Activated CD8-positive, alpha-beta memory T cell treated with anti-CD3 and anti-CD28 coated beads for 48 hours (primary cell): ENCODE measurements around the gene ACYP2.
"Not testable (repeated sequence)": the region's sequence is repeated elsewhere in the genome, so short reads cannot be mapped to it uniquely, and the experiment has no call there.

Source experiments
- DNase-seq, 3 experiments: peaks; one replicate each; pipeline ENCODE4 v3.0.0-alpha.2; 2020; ENCODE audit warnings: low read depth in 2 of 3, low spot score in 2 of 3

ACYP2 gene

GRCh38 chr2:54262015-54262765 lies 146.8 kb downstream of the ACYP2 start:
- no peak for DNase-seq

DNA sequence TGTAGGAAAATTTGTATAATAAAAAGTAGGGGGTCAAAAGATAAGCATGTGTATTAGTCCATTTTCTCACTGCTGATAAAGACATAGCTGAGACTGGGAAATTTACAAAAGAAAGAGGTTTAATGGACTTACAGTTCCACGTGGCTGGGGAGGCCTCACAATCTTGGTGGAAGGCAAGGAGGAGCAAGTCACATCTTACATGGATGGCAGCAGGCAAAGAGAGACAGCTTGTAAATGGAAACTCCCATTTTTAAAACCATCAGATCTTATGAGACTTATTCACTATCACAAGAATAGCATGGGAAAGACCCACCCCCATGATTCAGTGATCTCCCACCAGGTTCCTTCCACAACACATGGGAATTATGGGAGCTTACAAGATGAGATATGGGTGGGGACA lies 149.7 kb downstream of the ACYP2 start:
- not testable (repeated sequence) for DNase-seq

- DNase-seq: no peak
Measured at GRCh38 chr2:54267577-54267976, 152.2 kb downstream of the ACYP2 start.

DNA sequence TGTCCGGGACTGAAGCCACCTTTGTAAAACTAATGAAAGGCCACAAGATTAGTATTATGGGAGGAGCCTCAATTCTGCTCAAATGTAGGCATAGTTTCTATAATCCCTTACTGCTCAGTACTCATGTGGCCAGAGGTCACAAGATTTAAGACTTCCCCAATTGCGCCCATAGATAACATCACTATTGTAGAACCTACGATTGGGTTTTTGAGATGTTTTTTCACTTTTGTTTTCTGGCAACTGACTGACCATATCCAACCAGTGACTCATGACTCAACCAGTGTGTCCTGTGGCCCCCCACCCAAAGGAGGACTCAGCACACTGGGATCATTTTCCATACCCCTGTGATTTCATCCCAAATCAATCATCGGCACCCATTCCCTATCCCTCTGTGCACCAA lies 155.8 kb downstream of the ACYP2 start:
- DNase-seq: no peak

DNA sequence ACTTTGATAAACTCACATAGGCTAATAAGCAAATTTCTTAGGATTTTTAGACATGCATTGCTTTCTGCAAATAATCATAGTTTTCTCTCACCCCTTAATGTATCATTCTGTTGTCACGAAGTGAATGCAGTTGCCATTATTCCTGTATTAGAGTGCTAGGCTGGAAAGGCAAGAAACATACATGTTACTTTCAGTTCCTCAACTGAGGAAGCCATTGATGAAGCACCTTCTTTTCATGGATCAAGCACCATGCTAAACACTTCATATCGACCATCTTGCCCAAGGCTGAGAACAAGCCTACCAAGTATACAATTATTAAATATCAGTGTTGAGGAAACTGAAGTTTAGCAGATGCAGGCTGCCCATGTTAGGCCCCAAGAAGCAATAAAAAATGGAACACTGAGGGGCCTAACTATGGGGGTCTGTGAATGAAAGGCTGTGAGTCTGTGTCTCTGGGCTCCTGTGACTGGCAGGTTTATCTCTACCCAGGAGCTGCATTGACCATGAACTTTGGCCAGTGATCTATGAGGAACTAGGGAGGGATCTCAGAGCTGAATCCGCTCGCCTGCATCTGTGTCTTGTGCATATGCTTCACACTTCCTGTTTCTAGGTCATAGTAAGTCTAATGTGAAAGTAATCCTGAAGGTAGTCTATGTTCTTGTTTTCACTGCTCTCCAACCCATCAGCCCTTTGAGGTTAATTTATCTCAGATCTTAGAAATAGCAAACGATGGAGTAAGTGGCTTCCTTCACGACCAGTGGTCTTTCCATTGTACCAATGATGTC lies 156.6 kb downstream of the ACYP2 start:
- no peak for DNase-seq

DNA sequence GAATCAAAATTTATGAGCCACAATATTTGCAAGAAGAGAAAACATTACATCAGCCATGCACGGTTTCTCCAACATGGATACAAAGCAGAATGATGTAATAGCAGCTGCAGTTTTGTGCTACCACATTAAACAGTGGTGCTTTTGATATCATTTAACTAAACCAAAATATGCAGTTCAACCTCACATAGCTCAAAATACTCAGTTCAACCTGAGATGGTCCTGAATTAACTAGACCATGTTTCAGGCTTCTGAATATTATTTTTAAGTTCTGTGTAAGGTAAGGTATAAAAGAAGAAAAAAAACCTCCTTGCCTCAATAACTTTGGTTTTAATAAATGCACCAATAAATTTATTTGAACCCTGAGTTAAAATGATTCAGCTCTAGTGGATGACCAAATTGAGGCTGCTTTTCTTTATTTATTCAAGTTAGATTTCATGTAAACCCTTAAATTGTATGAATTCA lies 159.4 kb downstream of the ACYP2 start:
- DNase-seq: no peak

DNA sequence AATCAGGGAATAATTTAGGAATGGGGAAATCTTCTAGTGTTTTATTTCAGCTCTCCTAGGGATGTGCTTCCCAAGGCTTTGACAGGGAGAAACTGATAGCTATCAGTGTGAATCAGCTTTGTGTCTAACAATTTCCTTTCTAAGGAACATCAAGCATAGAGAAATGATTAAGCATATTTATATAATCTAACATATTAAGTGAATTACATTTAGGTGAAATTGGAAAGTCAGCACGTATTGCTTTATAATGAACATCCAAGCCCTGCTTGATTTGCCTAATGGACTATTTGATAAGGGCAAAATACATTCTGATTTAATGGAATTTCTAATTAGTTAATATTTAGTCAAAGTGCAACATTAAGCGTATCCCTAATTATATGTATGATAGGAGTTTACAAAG lies 160.1 kb downstream of the ACYP2 start:
- no peak for DNase-seq

DNA sequence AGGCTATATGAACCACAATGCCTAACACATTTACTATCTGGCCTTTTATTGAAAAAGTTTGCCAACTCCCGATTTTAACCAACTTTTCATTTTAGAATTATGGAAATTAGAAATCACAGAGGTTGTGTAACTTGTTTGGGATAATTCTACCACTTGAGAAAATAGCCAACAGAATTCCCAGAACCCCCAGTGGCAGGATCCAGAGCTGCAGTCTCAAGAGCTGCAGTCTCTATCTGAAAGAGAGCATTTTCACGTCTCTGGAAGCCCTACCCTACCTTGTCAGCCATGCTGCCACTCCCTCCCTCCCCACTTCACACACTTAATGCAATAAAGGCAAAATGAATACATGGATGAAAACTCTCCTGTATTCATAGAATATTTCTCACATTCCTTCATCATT lies 164.0 kb downstream of the ACYP2 start:
- no peak for DNase-seq

GRCh38 chr2:54284826-54285225 lies 169.4 kb downstream of the ACYP2 start:
- DNase-seq: no peak

DNA sequence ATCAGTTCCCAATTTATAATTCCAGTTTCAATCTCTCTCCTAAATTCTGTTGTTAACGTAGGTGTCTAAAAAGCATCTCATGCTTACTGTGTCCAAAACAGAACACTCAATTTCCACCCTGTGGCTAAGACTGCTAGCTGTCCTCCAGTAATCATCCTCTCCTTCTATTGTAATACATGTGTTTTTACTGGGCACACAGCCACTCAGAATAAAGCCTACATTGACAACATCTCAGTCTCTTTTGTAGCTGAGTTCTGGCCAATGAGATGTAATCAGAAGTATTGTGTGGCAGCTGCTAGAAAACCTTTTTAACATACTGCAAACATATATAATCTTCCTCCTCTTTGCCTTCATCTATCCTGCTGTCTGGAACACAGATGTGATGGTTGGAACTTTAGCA lies 170.0 kb downstream of the ACYP2 start:
- no peak for DNase-seq

- DNase-seq: no peak
Measured at GRCh38 chr2:54287532-54287931, 172.1 kb downstream of the ACYP2 start.

DNA sequence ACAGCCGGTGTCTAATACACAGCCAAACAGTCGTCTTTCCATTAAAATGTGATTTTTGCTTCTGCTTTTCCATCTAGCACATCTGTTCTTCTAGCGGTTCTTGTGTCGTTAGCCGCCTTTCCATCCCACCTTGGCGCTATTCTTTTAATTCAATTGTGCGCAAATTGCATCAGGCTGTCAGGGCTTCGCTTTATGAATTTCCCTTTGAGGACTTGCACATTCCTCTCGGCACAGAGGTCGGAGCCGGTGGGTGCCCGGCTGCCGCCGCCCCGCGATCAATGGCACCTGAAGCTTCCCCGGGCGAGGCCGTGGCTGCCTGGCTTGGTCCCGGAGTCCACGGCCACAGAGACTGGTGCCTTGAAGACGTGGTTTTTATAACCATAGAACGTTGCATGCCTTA lies 174.5 kb downstream of the ACYP2 start:
- DNase-seq: no peak

- no peak for DNase-seq
Measured at GRCh38 chr2:54290356-54291025, 175.1 kb downstream of the ACYP2 start.

DNA sequence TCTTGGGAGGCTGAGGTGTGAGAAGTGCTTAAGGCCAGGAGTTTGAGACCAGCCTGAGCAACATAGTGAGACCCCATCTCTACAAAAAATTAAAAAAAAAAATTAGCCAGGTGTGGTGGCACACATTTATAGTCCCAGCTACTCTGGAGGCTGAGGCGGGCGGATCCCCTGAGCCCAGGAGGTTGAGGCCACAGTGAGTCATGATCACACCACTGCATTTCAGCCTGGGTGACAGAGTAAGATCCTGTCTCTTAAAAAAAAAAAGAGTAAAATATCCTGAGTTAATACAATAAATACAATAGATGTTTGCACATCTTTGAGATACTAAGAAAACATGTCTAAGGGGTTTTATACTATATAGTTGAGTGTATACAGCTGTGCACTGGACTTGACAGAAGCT lies 179.2 kb downstream of the ACYP2 start:
- not testable (repeated sequence) for DNase-seq

DNA sequence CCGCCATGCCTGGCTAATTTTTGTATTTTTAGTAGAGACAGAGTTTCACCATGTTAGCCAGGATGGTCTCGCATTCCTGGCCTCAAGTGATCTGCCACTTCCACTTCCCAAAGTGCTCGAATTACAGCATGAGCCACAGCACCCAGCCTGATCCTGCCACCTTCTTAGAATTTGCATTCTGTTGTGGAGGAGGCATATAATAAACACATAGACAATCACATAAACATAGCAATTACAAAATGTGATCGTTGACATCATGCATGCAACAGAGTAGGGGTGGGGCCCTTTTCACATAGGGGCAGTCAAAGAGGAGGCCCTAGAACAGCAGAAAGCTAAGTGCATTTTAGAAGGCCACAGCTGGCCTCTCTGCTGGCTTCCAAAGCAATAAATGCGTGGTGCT lies 180.5 kb downstream of the ACYP2 start:
- no peak for DNase-seq

- DNase-seq: no peak
Measured at GRCh38 chr2:54298514-54298913, 183.1 kb downstream of the ACYP2 start.

- no peak for DNase-seq
Measured at GRCh38 chr2:54303631-54304030, 188.2 kb downstream of the ACYP2 start.

GRCh38 chr2:54306556-54306955 lies 191.1 kb downstream of the ACYP2 start:
- no peak for DNase-seq

GRCh38 chr2:54308186-54308585 lies 192.8 kb downstream of the ACYP2 start:
- no peak for DNase-seq

GRCh38 chr2:54308782-54309181 lies 193.4 kb downstream of the ACYP2 start:
- DNase-seq: no peak

GRCh38 chr2:54310311-54310710 lies 194.9 kb downstream of the ACYP2 start:
- DNase-seq: no peak

DNA sequence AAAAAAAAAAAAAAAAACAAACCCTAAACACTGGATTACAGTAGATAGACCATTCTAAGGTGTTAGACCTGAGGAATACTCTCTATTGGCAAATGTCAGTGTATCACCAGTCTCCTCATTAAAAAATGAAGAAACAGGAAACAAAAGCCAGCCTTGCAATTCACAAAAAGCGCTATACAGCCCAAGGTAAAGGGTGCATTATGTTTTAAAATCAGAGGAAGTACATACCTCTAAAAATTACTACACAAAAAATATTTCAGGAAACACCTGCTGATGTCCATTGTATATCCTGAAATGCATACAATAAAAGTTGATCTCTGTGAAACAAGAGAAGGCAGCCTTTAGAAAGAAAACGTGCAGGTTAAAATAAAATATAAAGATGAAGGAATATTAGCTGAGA lies 195.5 kb downstream of the ACYP2 start:
- no peak for DNase-seq
